Ishikawa (cell line): ENCODE measurements around the gene COQ5.

Source experiments
- RAD21 ChIP-seq: IDR thresholded peaks from 2 replicates; pipeline ENCODE4 v1.6.1; 2012; ENCODE audit warnings: low read depth
- TAF1 ChIP-seq: IDR thresholded peaks from 2 replicates; pipeline ENCODE4 v1.6.1; 2012; ENCODE audit warnings: low read depth, mild to moderate bottlenecking

COQ5 gene

DNA sequence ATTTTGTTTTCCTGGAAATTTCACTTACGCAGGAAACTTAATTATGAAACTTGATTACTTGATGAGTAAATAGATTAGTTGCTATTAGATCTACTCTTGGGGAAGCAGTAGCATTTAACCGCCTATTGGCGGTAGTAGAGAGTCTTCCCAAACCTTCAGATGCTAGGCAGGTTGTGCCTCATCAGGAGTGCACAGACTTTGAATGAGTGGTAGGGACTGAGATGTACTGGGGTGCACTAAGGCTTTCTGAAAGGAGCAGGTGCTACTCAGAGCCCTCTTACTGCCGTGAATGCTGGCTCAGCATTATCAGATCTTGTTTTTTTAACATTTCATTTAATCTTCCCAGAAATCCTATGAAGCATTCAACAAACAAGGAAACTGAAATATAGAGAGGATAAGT, 75.0 kb downstream of the COQ5 start:
- no peak for TF ChIP-seq TAF1
- peak; percentile 29; the same call in 1 of the 2 replicates for TF ChIP-seq RAD21
